Measurements from ENCODE around the gene NPRL2.

DNA sequence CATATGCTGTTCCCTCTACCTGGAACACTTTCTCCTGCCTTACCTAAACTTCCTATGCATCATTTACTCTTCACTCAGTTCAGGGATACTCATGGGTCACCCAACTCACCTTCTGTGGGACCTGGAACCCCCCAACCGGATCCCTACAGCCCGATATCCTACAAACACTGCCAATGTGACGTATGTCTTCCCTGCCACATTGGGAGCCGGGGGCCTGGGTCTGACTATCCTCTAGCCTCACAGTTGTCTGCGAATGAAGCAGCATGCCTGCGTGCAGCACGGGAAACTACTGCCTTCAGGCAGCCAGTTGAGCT, 405 bp downstream of the NPRL2 start:
- TF ChIP-seq, protein P1, sequence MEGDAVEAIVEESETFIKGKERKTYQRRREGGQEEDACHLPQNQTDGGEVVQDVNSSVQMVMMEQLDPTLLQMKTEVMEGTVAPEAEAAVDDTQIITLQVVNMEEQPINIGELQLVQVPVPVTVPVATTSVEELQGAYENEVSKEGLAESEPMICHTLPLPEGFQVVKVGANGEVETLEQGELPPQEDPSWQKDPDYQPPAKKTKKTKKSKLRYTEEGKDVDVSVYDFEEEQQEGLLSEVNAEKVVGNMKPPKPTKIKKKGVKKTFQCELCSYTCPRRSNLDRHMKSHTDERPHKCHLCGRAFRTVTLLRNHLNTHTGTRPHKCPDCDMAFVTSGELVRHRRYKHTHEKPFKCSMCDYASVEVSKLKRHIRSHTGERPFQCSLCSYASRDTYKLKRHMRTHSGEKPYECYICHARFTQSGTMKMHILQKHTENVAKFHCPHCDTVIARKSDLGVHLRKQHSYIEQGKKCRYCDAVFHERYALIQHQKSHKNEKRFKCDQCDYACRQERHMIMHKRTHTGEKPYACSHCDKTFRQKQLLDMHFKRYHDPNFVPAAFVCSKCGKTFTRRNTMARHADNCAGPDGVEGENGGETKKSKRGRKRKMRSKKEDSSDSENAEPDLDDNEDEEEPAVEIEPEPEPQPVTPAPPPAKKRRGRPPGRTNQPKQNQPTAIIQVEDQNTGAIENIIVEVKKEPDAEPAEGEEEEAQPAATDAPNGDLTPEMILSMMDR (conservative IDR thresholded peaks at IDR 0.05) = no peak
- TF ChIP-seq EZH2 (IDR thresholded peaks at IDR 0.05; ENCODE audit: low read depth) = no peak

All from PC-9 (cell line).